Activated gamma-delta T cell (primary cell): Measurements from ENCODE around the gene CACHD1.

Experiments
- DNase-seq: peaks from one replicate; lab custom pipeline; 2025; lab: John Stamatoyannopoulos, UW

CACHD1 gene

DNA sequence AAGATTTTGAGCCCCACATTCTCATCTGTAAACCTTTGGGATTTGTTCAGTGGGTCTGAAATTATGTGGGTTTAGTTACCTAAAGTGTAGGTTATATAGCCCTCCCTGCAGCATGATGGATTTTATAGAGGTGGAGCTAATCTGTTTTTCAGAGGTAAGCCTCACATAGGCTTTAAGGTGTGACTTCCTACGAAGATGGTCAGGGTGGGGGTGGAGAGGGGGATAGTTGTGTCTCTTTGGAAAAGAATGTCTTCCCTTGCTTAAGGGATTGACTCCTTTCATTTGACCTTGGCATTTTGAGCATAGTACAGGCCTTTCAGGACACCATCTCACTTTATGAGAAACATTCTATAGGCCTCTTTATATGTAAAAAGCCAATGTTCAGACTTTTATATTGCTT is 3.4 kb downstream of the CACHD1 start:
- no peak for DNase-seq

- no peak for DNase-seq
These were observed 4.2 kb downstream of the CACHD1 start for GRCh38 chr1:64474133-64474532.

- no peak for DNase-seq
These were observed 4.9 kb downstream of the CACHD1 start for GRCh38 chr1:64474665-64475439.

- no peak for DNase-seq
These were observed 6.5 kb downstream of the CACHD1 start for GRCh38 chr1:64476251-64476952.

DNA sequence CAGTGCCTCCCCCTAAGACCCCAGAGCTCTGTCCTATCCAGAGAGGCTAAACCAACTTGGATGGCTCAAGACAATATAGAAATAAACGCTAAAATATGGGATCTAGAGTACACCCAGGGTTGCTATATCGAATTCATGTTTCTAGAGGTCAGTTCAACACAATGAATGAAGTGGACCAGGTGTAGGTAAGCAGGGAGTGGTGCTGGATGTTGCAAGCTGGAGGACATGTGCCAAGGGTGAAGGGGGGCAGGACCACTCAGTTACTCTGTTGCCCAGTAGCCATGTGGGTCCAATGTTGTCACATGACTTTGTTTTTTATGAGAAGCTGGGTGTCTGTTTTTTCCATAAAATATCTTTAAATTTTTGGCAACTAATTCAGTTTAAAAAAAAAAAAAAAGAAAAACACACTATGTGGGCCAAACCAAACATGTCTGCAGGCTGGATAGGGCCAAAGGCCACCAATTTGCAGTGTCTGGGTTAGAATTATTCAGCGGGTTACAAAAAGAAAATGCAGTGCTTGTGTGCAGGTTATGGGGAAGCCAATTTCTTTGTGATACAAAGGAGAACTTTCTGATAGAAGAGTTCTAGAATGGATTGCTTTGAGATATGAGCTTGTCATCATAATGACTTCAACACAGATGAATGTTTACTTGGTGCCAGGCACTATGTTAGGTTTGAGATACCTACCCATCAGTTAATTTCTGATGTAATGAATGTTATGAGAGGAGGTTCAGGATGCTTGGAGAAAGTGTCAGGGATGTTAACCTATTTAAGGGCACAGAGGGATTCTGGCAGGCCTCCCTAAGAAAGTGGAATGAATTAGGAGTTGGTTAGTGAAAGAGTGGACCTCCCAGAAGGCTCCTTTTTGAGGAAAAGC is 8.9 kb downstream of the CACHD1 start:
- no peak for DNase-seq

DNA sequence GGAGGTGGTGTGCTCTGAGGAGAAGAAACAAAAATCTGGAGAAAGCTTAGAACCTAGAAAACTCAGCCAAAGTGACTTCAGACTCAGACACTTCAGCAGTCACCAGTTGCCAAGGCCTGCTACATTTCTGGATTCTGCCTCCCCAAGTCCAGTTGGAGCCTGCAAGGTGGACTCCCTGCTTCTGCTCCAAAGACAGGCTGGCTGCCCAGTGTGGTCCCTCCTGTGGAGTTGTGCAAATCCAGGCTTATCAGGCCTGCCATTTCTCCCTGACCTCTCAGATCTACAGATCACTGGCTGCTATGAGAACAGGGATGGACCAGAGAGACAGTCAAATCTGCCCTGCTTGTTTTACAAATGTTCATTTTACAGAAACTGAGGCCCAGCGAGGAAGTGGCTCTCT is 9.9 kb downstream of the CACHD1 start:
- DNase-seq, result no peak

DNA sequence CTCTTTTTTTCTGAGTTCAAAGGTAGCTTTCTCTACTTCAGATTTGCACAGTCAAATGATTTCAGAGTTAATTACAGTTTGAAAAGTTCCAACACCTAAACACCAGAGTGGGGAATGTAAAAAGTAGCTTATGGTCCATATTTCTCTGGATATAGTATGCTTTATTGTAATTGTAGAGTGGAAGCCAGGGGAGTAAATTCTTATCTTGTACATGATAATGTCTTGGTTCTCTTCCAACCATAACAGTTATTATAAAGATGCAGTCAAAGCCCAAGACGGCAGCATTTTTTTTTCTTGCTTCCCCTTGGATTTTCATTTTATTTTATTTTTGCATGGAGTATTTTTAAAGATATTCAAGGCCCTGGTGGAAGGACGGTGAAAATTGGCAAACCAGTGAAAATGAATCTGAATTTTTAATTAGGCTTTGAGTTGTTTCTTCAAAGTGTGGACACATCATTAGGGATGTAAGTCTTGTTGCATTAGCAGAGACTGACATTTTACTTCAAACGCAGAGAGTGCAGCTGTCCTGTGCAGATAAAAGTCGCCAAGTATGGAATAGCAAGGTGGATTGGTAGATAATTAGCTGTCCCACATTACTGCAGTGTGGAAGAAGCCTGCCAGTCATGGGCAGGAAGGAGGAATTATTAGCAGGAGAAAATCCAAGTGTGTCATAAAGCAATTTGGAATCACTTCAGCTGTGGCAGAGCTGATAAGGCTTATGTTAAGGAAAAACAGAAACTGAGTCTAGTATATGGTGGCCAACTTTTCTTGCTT is 11.3 kb downstream of the CACHD1 start:
- DNase-seq, result no peak

GRCh38 chr1:64482128-64482527 is 12.2 kb downstream of the CACHD1 start:
- DNase-seq, result no peak

DNA sequence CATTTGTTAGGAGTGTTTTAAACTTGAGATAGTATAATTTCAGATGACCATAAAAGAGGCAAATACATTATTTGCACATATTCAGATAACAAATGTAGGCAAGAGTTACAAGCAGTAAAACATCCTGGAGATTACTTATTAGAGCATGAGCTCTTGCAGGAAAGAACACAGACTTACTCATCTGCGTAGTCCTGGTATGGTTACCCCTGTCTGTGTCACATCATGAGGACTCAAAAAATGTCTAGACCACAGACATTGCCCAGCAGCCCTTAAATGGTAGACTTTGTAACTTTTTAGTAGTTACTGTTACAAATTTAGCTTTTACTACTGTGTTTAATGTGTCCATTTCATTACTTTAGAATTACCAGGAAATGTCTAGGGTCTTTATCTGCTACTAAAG is 12.8 kb downstream of the CACHD1 start:
- DNase-seq, result no peak

GRCh38 chr1:64483731-64484414 is 13.9 kb downstream of the CACHD1 start:
- no peak for DNase-seq

DNA sequence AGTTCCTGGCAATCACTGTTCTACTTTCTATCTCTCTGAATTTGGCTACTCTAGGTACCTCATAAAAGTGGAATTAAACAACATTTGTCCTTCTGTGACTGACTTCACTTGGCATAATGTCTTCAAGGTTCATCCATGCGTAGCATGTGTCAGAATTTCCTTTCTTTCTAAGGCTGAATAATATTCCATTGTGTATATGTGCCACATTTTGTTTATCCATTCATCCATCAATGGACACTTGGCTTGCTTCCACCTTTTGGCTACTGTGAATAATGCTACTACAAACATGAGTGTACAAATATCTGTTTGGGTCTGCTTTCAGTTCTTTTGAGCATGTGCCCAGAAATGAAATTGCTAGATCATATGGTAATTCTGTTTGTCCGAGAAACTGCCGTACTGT is 14.7 kb downstream of the CACHD1 start:
- no peak for DNase-seq

DNA sequence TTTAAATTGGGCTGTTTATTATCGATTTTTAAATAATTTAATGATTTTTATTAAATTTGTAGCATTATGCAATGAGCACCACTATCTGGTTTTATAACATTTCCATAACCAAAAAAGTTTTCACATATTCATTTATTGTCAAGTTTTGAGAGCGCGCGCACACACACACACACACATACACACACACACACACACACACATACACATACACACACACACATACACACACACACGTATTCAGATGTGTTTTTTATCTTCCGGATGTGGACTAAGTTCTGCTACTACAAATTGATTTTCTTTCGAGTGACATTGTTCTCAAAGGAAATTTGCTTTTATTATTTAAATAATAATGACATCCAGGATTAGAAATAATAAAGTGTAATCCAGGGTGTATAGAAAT is 16.3 kb downstream of the CACHD1 start:
- DNase-seq, result no peak

DNA sequence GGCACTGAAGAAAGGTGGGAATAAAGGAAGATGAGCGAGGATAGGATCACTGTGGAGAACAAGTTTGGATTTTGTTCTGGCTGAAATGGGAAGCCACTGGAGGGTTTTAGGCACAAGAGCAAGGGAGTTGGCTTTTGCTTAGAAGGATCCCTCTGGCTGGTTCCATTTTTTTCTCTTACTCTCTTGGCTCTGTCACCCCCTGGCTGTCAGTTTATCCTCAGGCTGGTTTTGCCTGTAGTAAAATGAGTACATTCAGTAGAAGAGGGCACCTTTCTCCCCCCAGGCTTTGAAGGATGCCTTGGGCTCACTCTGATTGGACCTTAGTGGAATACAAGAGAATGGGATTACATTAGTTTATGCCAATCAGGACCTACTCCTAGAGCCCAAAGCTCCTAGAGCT is 17.1 kb downstream of the CACHD1 start:
- DNase-seq, result no peak

DNA sequence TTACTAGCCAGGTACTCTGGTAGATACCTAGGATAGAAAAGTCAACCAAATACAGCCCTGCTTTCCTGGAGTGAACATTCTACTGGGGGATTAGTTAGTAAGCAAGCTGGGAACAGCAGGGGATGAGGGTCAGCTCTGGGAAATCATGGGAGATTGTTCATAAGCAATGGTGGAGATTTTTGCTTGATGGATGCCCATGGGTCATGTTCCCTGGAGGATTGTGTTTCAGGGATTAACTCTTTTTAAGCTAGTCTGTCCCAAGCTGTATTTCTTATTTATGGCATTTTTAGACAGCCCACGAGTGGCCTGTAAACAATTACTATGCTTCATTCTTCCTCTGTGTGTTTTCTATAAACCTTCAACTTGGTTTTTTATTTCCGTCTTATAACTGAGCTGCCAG is 18.9 kb downstream of the CACHD1 start:
- no peak for DNase-seq

- DNase-seq, result no peak
These were observed 19.8 kb downstream of the CACHD1 start for GRCh38 chr1:64489707-64490106.

GRCh38 chr1:64490213-64490818 is 20.4 kb downstream of the CACHD1 start:
- no peak for DNase-seq

DNA sequence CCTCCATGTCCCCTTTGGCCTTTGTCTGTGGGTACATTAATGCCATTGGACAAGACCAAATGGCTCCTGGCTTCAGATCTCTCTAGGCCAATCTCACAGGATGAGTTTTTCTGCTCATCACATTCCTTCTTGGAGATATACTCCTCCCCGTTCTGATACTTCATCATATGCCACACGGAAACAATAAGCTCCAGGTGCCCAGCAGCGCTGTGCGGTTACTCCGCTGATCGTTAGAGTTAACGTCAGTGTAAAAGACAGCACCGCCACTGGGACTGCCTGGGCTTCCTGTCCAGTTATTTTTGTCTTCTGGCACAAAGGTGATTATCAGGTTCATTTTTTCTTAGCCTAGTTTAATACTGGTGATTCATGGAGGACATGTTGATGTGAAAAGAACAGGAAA is 22.5 kb downstream of the CACHD1 start:
- no peak for DNase-seq

GRCh38 chr1:64493831-64494230 is 23.9 kb downstream of the CACHD1 start:
- DNase-seq, result no peak

- DNase-seq, result no peak
These were observed 24.7 kb downstream of the CACHD1 start for GRCh38 chr1:64494659-64495058.

DNA sequence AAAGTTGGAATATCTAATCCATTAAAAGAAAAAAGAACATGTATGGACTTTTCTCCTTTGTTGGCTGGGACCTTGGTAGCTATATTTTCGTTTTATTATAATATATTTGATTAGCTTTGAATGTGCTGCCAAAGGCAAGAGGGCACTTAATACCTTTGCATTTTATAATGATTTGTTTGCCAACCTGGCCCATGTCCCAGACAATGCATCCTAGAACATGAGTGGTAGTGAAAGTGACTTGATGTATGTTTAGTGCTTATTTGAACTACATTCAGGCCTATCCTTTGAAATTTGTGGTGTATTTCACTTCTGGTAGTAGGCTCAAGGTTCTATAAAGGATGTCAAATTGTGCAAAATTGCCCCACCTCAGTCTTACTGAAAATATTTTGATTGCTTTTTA is 25.9 kb downstream of the CACHD1 start:
- DNase-seq, result no peak

DNA sequence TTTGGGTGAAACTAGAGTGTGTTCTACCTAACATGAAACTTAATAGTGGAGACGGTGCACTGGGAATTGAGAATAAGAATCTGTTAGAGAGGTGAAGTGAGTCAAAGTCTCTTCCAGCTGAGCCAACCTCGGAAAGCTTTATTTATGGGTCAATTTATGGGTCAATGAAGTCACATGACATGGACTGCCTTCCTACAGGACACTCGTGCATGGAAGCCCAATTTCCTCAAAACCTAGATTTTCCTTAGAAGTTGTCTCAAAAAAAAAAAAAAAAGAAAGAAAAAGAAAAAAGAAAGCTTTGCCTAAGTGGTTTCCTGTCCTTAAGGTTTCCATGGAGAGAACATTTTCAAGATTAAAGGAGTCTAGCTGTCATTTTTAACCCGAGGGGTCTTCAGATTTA is 26.7 kb downstream of the CACHD1 start:
- no peak for DNase-seq
